Islet precursor cell (in vitro differentiated cells): Measurements from ENCODE around the gene COX7A2.

Experiments used
- DNase-seq: peaks from one replicate; pipeline ENCODE4 v3.0.0-alpha.2; 2018

Gene COX7A2

GRCh38 chr6:75196081-75196687 lies 47.4 kb downstream of the COX7A2 start:
- no peak for DNase-seq

DNA sequence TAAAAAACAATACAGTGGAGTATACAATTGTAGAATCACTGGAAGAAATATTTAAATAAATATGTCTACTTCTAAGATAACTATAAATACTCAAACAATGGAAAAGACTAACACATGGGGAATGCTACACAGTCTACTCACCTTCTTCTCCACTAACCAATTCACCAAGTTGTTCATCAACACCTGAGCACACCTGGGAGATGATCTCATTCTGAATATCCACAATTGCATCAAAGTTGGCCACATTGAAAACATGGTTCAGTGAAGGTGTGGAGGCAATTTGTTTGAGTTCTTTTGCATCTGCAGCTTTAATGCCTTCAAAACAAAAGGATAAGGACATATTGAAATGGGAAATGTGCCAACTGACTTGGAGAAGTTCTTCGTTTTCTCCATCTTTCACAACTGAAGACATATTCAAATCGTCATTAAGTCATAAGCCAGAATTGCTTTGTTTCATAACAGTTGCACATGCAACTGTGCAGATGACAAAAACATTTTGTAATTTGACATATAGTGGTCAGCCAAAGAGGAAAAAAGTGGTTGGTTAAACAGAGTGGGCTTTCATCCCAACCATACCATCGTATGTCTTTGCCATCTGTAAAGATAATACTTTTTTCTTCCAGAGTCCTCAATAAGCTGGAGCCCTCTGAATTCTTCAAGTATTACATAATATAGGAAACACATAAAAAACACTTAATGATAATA lies 55.2 kb downstream of the COX7A2 start:
- no peak for DNase-seq
